B cell (primary cell): Measurements from ENCODE around the gene IL31RA. TPM values are rescaled to one million over a fixed set of nuclear protein-coding genes. Genes with fewer than 3 reads are reported as not detected.
"Not testable (repeated sequence)": the region's sequence is repeated elsewhere in the genome, so short reads cannot be mapped to it uniquely, and the experiment has no call there.

Experiments used
- ATAC-seq: fragments of 200-7000 bp; cut with Tn5 transposase; one replicate; pipeline ENCODE4 v1.10.0; 2021; ENCODE audit warnings: low read depth, mild to moderate bottlenecking, moderate number of reproducible peaks, moderate library complexity
- CTCF ChIA-PET: fragments of 350-600 bp; sonication (Branson Sonifier 250); formaldehyde crosslinking; loops from one replicate; lab custom pipeline; 2021; ENCODE audit warnings: antibody characterized with exemption, inconsistent platforms; lab: Charles Lee
- POLR2A ChIA-PET: fragments of 350-600 bp; sonication (Branson Sonifier 250); formaldehyde crosslinking; loops from one replicate; lab custom pipeline; 2021; ENCODE audit warnings: antibody characterized with exemption; lab: Charles Lee
- DNase-seq: peaks from one replicate; pipeline ENCODE4 v3.0.0; 2013
- H2AFZ ChIP-seq: 2 replicates; pipeline ENCODE4 v1.6.1; 2012; ENCODE audit warnings: mild to moderate bottlenecking, low read depth, low read length; ENCODE audit not compliant: insufficient read depth, poor library complexity, severe bottlenecking
- H3K27ac ChIP-seq, 2 donors: 1 replicate in 1 of 2; 2 replicates in 1 of 2; pipeline ENCODE4 v1.5.1; 2012 to 2013; ENCODE audit warnings: low read length in 2 of 2, mild to moderate bottlenecking in 2 of 2, moderate library complexity in 1 of 2
- H3K27me3 ChIP-seq, 4 experiments: fragments of 200-600 bp in 1 of 4; sonication (generic) in 1 of 4; replicated peaks in 1 of 4; 1 replicate in 2 of 4; 2 replicates in 2 of 4; pipeline versions ENCODE4 v1.6.1 to v1.7.0; 2013 to 2016; ENCODE audit warnings: low read length in 3 of 4, mild to moderate bottlenecking in 2 of 4, mixed read lengths in 1 of 4, moderate library complexity in 1 of 4; ENCODE audit not compliant: insufficient read depth in 4 of 4, control insufficient read depth in 3 of 4; ENCODE audit errors: control extremely low read depth in 1 of 4
- H3K36me3 ChIP-seq, 2 experiments: replicated peaks in 1 of 2; 1 replicate in 1 of 2; 2 replicates in 1 of 2; pipeline versions ENCODE4 v1.6.1 to v1.7.1; 2013; ENCODE audit warnings: low read length in 1 of 2; ENCODE audit not compliant: insufficient read depth in 2 of 2, control insufficient read depth in 1 of 2; ENCODE audit errors: control extremely low read depth in 1 of 2, extremely low read depth in 1 of 2
- H3K4me1 ChIP-seq, 2 donors: fragments of 200-600 bp in 1 of 2; sonication (generic) in 1 of 2; 1 replicate in 1 of 2; 2 replicates in 1 of 2; pipeline versions ENCODE4 v1.5.1 to v1.6.1; 2013 to 2017; ENCODE audit warnings: low read length in 2 of 2; ENCODE audit not compliant: control insufficient read depth in 2 of 2, insufficient read depth in 2 of 2
- H3K4me2 ChIP-seq: replicated peaks from 2 replicates; pipeline ENCODE3; 2012; ENCODE audit warnings: mild to moderate bottlenecking, low read depth, low read length; ENCODE audit not compliant: poor library complexity, severe bottlenecking
- H3K4me3 ChIP-seq, 5 experiments: fragments of 200-600 bp in 1 of 5; sonication (generic) in 1 of 5; 1 replicate in 3 of 5; 2 replicates in 2 of 5; pipeline versions ENCODE4 v1.5.1 to v1.7.0; 2011 to 2016; ENCODE audit warnings: low read length in 4 of 5, mild to moderate bottlenecking in 4 of 5, low read depth in 2 of 5, control low read depth in 1 of 5, moderate library complexity in 1 of 5; ENCODE audit not compliant: insufficient read depth in 1 of 5; ENCODE audit errors: control extremely low read depth in 1 of 5, extremely low read depth in 1 of 5
- H3K79me2 ChIP-seq: fragments of 200-600 bp; sonication (generic); one replicate; pipeline ENCODE4 v1.6.0; 2016; ENCODE audit warnings: low read length; ENCODE audit not compliant: control insufficient read depth, insufficient read depth
- H3K9ac ChIP-seq: fragments of 200-600 bp; sonication (generic); 2 replicates; pipeline ENCODE4 v1.6.1; 2017; ENCODE audit warnings: mild to moderate bottlenecking, low read length, moderate library complexity
- H3K9me3 ChIP-seq, 3 donors: one replicate each; pipeline versions ENCODE4 v1.6.1 to v1.7.1; 2013; ENCODE audit warnings: low read length in 2 of 3; ENCODE audit not compliant: control insufficient read depth in 2 of 3, insufficient read depth in 1 of 3; ENCODE audit errors: control extremely low read depth in 1 of 3
- H4K20me1 ChIP-seq: 2 replicates; pipeline ENCODE4 v1.6.0; 2012; ENCODE audit warnings: mild to moderate bottlenecking, low read length; ENCODE audit not compliant: insufficient read depth, control insufficient read depth, poor library complexity, severe bottlenecking
- H3K27ac Mint-ChIP-seq: one replicate; pipeline ENCODE4 v1.8.0; 2021; ENCODE audit warnings: mixed read lengths
- H3K27me3 Mint-ChIP-seq: one replicate; pipeline ENCODE4 v1.8.0; 2021; ENCODE audit warnings: mixed read lengths
- H3K4me1 Mint-ChIP-seq: one replicate; pipeline ENCODE4 v1.8.0; 2021; ENCODE audit warnings: mixed read lengths
- H3K4me3 Mint-ChIP-seq: one replicate; pipeline ENCODE4 v1.8.0; 2021; ENCODE audit warnings: mixed read lengths
- H3K9me3 Mint-ChIP-seq: one replicate; pipeline ENCODE4 v1.8.0; 2022; ENCODE audit warnings: mixed read lengths; ENCODE audit not compliant: insufficient read depth
- EZH2 ChIP-seq: IDR thresholded peaks from 2 replicates; pipeline ENCODE4 v1.6.1; 2012; ENCODE audit warnings: borderline replicate concordance, low read depth, mild to moderate bottlenecking, moderate library complexity, low read length; ENCODE audit not compliant: insufficient read depth, poor library complexity, severe bottlenecking
- WGBS: methylation state at CpG from one replicate; pipeline ENCODE4 v1.1.5; 2013; ENCODE audit warnings: missing lambda C conversion rate; ENCODE audit not compliant: insufficient coverage; 5-methylcytosine and 5-hydroxymethylcytosine counted together
- intact Hi-C: fragments of 100-400 bp; cut with micrococcal nuclease; formaldehyde crosslinking; loops from one replicate; pipeline ENCODE4 v1.10.0; 2022
- polyA plus RNA-seq: library from polyadenylated mRNA; depleted of rRNA; stranded (reverse); fragments of >200 nt; gene quantifications from 2 replicates; pipeline ENCODE4 v1.2.3, GENCODE V29; 2012
- total RNA-seq, 2 donors: library from RNA; stranded (reverse); fragments of 120-200 nt in 1 of 2; gene quantifications; 1 replicate in 1 of 2; 2 replicates in 1 of 2; pipeline versions ENCODE4 v1.2.3 to v1.2.4, GENCODE V29; 2013 to 2022
- TF ChIP-seq, protein P1 (sequence below): fragments of 200-600 bp; IDR thresholded peaks from one replicate; pipeline ENCODE4 v1.8.0; 2022; ENCODE audit warnings: antibody characterized with exemption, mild to moderate bottlenecking

IL31RA gene
- total and polyA plus RNA-seq, 2 donors (not counting 1 experiment from before 2014, with no cell fraction given) = not detected

DNA sequence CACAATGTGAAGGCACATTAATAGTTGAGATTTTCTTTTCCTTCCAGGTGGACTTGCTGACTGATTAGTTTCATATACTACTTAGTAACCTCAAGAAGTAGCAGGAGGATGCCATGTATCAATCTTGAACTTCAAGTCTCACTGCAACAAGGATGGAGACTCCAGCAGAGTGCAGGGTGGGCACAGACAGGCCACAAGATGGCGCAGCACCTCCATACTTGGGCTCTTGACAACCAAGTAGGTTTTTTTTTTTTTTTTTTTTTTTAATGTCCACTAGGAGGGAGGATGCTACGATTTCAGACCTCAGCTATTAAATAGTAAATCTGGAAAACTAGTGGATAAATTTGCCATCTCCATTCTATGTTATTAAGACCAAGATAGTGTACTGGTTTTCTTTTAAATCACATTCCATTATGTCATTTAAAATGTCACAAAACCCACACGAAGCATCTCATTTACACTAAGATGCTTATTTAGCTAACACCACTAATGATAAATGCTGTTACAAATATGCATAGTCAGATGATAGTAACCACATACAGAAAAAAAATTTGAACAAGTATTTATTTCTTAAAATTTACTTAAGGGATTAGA, 85.0 kb downstream of the IL31RA start:
- H3K36me3 ChIP-seq = peaks cover 0 to 2% of the 10 kb centered on the region in 2 experiments
- ChIA-PET POLR2A (interaction anchor here (0.6 kb wide), 2 partner anchors 774 to 963 kb away, joined by 3 to 4 read pairs; no protein-coding TSS in a partner anchor), CTCF (interaction anchor here (0.6 to 5.1 kb wide), 43 partner anchors 9 to 1362 kb away, joined by 3 to 111 read pairs (median 5); partner anchors contain the start of gene IL6ST)
- H3K4me1 Mint-ChIP-seq = no peaks in the 10 kb centered on the region
- no peaks in the 10 kb centered on the region for H3K9me3 ChIP-seq
- no peaks in the 10 kb centered on the region for H3K4me1 ChIP-seq
- H3K9ac ChIP-seq = no peak overlapping the region
- H3K4me3 ChIP-seq = no peak overlapping the region
- intact Hi-C loops = loop anchor here (1.0 to 2.0 kb wide), 3 partner anchors 333 to 1285 kb away; no protein-coding TSS in a partner anchor
- no peak overlapping the region for H2AFZ ChIP-seq
- no peaks in the 10 kb centered on the region for H3K27me3 ChIP-seq
- TF ChIP-seq EZH2 = no peak
- TF ChIP-seq, protein P1, sequence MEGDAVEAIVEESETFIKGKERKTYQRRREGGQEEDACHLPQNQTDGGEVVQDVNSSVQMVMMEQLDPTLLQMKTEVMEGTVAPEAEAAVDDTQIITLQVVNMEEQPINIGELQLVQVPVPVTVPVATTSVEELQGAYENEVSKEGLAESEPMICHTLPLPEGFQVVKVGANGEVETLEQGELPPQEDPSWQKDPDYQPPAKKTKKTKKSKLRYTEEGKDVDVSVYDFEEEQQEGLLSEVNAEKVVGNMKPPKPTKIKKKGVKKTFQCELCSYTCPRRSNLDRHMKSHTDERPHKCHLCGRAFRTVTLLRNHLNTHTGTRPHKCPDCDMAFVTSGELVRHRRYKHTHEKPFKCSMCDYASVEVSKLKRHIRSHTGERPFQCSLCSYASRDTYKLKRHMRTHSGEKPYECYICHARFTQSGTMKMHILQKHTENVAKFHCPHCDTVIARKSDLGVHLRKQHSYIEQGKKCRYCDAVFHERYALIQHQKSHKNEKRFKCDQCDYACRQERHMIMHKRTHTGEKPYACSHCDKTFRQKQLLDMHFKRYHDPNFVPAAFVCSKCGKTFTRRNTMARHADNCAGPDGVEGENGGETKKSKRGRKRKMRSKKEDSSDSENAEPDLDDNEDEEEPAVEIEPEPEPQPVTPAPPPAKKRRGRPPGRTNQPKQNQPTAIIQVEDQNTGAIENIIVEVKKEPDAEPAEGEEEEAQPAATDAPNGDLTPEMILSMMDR = peak; percentile 92
- H3K9me3 Mint-ChIP-seq = no peaks in the 10 kb centered on the region
- H3K79me2 ChIP-seq = no peaks in the 10 kb centered on the region
- no peaks in the 10 kb centered on the region for H4K20me1 ChIP-seq
- no peak overlapping the region for H3K4me2 ChIP-seq
- no peaks in the 10 kb centered on the region for H3K27me3 Mint-ChIP-seq
- peak; percentile 89 for ATAC-seq
- DNase-seq = peak; percentile 83
- H3K27ac ChIP-seq = no peak overlapping the region
- no CpG with 5 or more reads among the region's 3 CpGs for WGBS
- no peak overlapping the region for H3K27ac Mint-ChIP-seq
- no peak overlapping the region for H3K4me3 Mint-ChIP-seq

- not testable (repeated sequence) for H3K27ac ChIP-seq, H3K9ac ChIP-seq, H3K4me2 ChIP-seq, H4K20me1 ChIP-seq, H3K4me3 Mint-ChIP-seq, H3K27me3 ChIP-seq, H2AFZ ChIP-seq, DNase-seq, H3K79me2 ChIP-seq, H3K27me3 Mint-ChIP-seq, H3K27ac Mint-ChIP-seq, H3K9me3 Mint-ChIP-seq, H3K4me1 Mint-ChIP-seq, H3K36me3 ChIP-seq, H3K9me3 ChIP-seq, ATAC-seq, H3K4me3 ChIP-seq, H3K4me1 ChIP-seq
- POLR2A ChIA-PET = interaction anchor here (0.6 kb wide), 1 partner anchor 96 kb away, joined by 5 read pairs; no protein-coding TSS in a partner anchor
- CTCF ChIA-PET = interaction anchor here (0.6 to 5.1 kb wide), 18 partner anchors 7 to 1282 kb away, joined by 3 to 111 read pairs (median 5); partner anchors contain the start of gene IL6ST
- intact Hi-C loops = loop anchor here (2.0 kb wide), 2 partner anchors 901 to 1283 kb away; no protein-coding TSS in a partner anchor
Observed at GRCh38 chr5:55937598-55937997, 86.4 kb downstream of the IL31RA start.

DNA sequence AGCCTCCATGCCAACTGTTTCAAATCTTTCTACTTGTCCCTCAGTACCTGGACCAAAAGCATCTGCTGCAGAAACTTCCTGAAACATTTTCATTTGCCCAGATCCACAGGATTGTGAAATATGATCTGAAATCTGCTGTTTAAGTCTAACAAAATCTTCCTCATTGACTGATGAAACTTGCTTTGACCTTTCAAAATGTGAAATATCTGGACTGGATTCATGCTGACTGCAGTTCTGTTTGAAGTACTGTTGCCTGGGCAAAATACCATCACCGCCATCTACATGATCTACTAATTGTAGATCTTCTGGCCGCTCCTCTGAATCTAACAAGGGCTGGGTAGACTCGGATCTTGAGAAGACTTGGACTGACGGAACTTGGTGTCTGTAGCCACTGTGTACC, 90.0 kb downstream of the IL31RA start:
- H2AFZ ChIP-seq, H3K79me2 ChIP-seq, H3K9me3 ChIP-seq, H3K4me1 Mint-ChIP-seq, H3K4me3 Mint-ChIP-seq, H3K4me2 ChIP-seq, H3K9ac ChIP-seq, H3K36me3 ChIP-seq, H3K4me1 ChIP-seq, POLR2A ChIA-PET, H3K27ac ChIP-seq, H3K27me3 Mint-ChIP-seq, DNase-seq, CTCF ChIA-PET, intact Hi-C loops, H3K27ac Mint-ChIP-seq, H4K20me1 ChIP-seq, ATAC-seq, H3K4me3 ChIP-seq, H3K27me3 ChIP-seq, H3K9me3 Mint-ChIP-seq: not testable (repeated sequence)
- 96% methylated on average over 4 of the region's 4 CpGs for WGBS
